CD4-positive, alpha-beta T cell treated with Interleukin-10 for 1 hour (primary cell): ENCODE data around the gene TIAL1.

Experiments used
- DNase-seq: peaks from one replicate; pipeline ENCODE4 v3.0.0-alpha.2; 2020

Gene TIAL1

DNA sequence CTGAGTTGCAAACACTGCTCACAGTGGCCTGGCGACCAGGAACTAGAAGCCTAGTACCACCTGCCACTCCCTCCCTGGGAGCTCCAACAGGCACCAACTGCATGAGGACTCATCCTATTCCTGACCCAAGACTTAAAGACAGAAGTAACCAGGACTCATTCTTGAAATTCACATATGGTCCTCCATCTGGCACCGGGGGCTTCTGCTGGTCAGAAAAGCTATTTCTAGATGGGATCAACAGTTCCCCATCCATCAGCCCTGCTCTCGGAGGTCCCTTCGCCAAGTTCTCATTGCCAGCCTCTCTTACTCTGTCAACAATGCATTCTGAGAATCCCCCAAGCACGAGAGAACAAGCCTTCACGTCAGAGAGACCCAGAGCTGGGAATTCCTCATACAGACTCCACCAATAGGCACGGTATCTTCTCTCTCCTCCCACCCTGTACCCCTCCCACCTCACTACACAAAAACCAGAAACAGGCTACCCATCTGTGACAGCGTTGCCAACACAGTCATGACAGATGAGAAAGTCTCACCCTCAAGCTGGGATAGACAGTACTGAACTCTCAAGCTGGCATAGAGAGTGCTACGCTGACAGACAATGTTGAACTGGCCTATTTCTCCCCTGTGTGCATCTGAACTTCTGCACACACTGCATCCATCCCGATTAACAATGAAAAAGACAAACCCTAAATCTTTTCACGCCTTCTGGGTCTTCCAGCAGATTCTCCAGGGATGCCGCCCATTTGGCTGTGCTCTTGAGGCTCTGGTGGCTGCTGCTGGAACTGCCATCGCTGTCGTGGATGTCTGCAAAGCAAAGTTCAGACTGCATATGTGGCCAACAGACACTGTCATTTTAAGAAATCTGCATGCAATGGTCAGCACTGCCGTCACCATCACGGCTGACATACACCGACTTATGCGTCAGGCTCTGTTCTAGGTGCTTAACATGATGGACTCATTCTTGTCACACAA, 69.9 kb downstream of the TIAL1 start:
- DNase-seq = no peak

GRCh38 chr10:119526149-119526548, 70.6 kb downstream of the TIAL1 start:
- DNase-seq = no peak

DNA sequence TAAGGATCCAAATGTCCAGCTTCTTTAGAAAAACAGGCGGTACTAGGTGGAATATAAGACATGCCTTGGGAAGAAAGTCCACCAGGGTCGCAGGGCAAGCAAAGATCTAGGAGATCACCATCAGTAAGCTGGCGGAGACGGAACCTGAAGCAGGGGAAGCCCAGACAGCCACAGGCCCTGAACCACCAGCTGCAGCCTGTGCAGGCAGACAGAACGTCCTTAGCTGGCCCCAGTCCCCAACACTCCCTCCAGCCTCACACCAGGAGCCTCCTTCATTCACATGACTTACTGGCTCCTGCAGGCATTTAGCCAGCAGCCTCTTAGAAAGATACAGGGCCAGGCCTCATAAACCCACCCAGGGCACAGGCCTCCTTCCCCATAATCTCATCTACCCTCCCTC, 71.6 kb downstream of the TIAL1 start:
- DNase-seq = no peak

GRCh38 chr10:119524720-119525070, 72.1 kb downstream of the TIAL1 start:
- DNase-seq = no peak

GRCh38 chr10:119523895-119524719, 72.7 kb downstream of the TIAL1 start:
- DNase-seq = no peak
